Panc1 (cell line): ENCODE data around the gene ERCC6. TPM values are rescaled to one million over a fixed set of nuclear protein-coding genes. Genes with fewer than 3 reads are reported as not detected.

Experiments
- ATAC-seq: fragments of 200-7000 bp; cut with Tn5 transposase; 2 replicates; pipeline ENCODE4 v1.9.1; 2020; ENCODE audit warnings: mild to moderate bottlenecking, moderate library complexity
- BruUV-seq: library from RNA; stranded (reverse); fragments of 400-500 nt; replicated peaks from 2 replicates; lab custom pipeline; 2021; lab: Mats Ljungman, UMichigan
- CTCF ChIA-PET: fragments of 300-600 bp; sonication (Branson Sonifier 250); formaldehyde crosslinking; loops from one replicate; lab custom pipeline; 2022; ENCODE audit warnings: antibody characterized with exemption; lab: Charles Lee
- POLR2A ChIA-PET: fragments of 300-600 bp; sonication (Branson Sonifier 250); formaldehyde crosslinking; loops from one replicate; lab custom pipeline; 2022; ENCODE audit warnings: antibody characterized with exemption; lab: Charles Lee
- DNase-seq: peaks from one replicate; pipeline ENCODE4 v3.0.0-alpha.2; 2010; ENCODE audit warnings: low read depth, low spot score
- H3K27ac ChIP-seq: 2 replicates; pipeline ENCODE4 v1.5.1; 2011; ENCODE audit warnings: mild to moderate bottlenecking, low read length, inconsistent platforms
- H3K27me3 ChIP-seq: fragments of 200-500 bp; sonication (Bioruptor generic); 2 replicates; pipeline ENCODE4 v1.6.0; 2014; ENCODE audit warnings: low read length, inconsistent platforms; ENCODE audit not compliant: control insufficient read depth, insufficient read depth
- H3K36me3 ChIP-seq: fragments of 200-500 bp; sonication (Bioruptor generic); 2 replicates; pipeline ENCODE4 v1.5.1; 2014; ENCODE audit warnings: inconsistent platforms, mild to moderate bottlenecking, low read length, moderate library complexity; ENCODE audit not compliant: control insufficient read depth, insufficient read depth
- H3K4me1 ChIP-seq: 2 replicates; pipeline ENCODE4 v1.5.1; 2011; ENCODE audit warnings: inconsistent platforms, mild to moderate bottlenecking, low read length, moderate library complexity; ENCODE audit not compliant: control insufficient read depth, insufficient read depth
- H3K4me3 ChIP-seq, 2 experiments: 2 replicates each; pipeline ENCODE4 v1.5.1; 2011 to 2012; ENCODE audit warnings: low read depth in 2 of 2, low read length in 2 of 2, mild to moderate bottlenecking in 2 of 2, inconsistent platforms in 1 of 2, moderate library complexity in 1 of 2
- H3K9me3 ChIP-seq: fragments of 200-500 bp; sonication (Bioruptor generic); 2 replicates; pipeline ENCODE4 v1.5.1; 2014; ENCODE audit warnings: low read depth, mild to moderate bottlenecking, inconsistent platforms, low read length, moderate library complexity; ENCODE audit not compliant: control insufficient read depth, insufficient read depth
- POLR2AphosphoS5 ChIP-seq: IDR thresholded peaks from 2 replicates; pipeline ENCODE4 v1.6.1; 2012; ENCODE audit warnings: mild to moderate bottlenecking, low read depth, low read length, moderate library complexity
- TCF7L2 ChIP-seq: IDR thresholded peaks from 2 replicates; pipeline ENCODE4 v1.6.1; 2011; ENCODE audit warnings: mild to moderate bottlenecking, low read depth, low read length, inconsistent platforms
- in situ Hi-C: cut with HindIII; loops from 2 replicates; pipeline ENCODE4 v1.10.0; 2016; ENCODE audit warnings: low sequenced_read_pairs, low pct_unique_long_range_greater_than_20kb
- intact Hi-C: fragments of 100-400 bp; cut with micrococcal nuclease; formaldehyde crosslinking; loops from one replicate; pipeline ENCODE4 v1.10.0; 2022; ENCODE audit not compliant: unreplicated experiment
- total RNA-seq: library from RNA; stranded (reverse); gene quantifications from one replicate; pipeline ENCODE4 v1.2.1, GENCODE V29; 2021; ENCODE audit not compliant: unreplicated experiment
- TF ChIP-seq, protein P1 (sequence below): fragments of 450-650 bp; IDR thresholded peaks from 2 replicates; pipeline ENCODE4 v1.5.1; 2017; ENCODE audit warnings: mild to moderate bottlenecking

The ERCC6 gene
- total RNA-seq, 1 experiment from 2014 or later, result 19.1 TPM

DNA sequence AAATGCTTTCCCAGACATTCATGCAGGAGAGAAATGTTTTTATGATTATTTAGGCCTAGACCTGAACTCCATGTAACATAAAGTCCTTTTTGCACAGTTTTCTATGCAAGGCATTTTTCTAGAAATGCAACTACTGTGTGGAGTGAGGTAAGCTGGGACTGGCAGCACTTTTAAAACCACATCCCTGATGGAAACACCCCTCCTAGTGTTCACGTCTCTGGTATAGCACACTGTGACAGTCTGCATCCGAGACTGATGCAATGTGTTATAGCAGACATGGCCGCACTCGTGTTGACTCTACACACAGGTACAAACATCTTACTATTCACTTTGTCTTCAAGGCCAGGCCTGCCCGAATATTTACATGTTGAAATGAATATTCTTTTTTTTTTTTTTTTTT lies 19.3 kb upstream of the ERCC6 start:
- no TSS peak for BruUV-seq
- ATAC-seq (no peak), DNase-seq (no peak)
- Histone ChIP-seq H3K4me1 (no peaks in the 10 kb centered on the region), H3K27me3 (peaks cover 17% of the 10 kb centered on the region), H3K4me3 (no peak overlapping the region), H3K36me3 (no peaks in the 10 kb centered on the region), H3K9me3 (peaks cover 5% of the 10 kb centered on the region; the same call in 1 of the 2 replicates), H3K27ac (no peak overlapping the region)
- in situ Hi-C loops, result no loop called here
- POLR2A ChIA-PET, result no interaction called here
- intact Hi-C loops, result no loop called here
- CTCF ChIA-PET, result no interaction called here
- TF ChIP-seq, protein P1, sequence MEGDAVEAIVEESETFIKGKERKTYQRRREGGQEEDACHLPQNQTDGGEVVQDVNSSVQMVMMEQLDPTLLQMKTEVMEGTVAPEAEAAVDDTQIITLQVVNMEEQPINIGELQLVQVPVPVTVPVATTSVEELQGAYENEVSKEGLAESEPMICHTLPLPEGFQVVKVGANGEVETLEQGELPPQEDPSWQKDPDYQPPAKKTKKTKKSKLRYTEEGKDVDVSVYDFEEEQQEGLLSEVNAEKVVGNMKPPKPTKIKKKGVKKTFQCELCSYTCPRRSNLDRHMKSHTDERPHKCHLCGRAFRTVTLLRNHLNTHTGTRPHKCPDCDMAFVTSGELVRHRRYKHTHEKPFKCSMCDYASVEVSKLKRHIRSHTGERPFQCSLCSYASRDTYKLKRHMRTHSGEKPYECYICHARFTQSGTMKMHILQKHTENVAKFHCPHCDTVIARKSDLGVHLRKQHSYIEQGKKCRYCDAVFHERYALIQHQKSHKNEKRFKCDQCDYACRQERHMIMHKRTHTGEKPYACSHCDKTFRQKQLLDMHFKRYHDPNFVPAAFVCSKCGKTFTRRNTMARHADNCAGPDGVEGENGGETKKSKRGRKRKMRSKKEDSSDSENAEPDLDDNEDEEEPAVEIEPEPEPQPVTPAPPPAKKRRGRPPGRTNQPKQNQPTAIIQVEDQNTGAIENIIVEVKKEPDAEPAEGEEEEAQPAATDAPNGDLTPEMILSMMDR, result no peak
- TF ChIP-seq TCF7L2 (no peak), POLR2AphosphoS5 (no peak)

DNA sequence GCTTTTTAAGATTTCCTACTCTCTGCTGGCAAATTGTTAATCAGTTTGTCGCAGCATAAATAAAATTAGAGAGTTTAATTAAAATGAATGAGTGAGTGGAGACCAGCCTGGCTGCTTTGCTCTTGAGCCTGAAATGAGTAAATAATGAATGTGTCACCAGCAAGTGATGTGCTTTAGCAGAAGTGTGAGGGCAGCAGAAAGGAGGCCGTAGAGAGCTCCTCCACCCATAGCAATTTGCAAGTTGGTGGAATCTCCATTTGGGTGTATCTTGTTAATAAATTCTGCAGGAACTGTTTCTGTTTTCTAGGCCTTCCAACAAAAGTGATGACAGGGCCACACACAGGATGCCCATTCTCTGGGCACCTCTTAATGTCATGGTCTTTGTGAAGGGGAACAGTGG lies 18.8 kb upstream of the ERCC6 start:
- DNase-seq (no peak), ATAC-seq (no peak)
- no peak for TF ChIP-seq POLR2AphosphoS5
- TF ChIP-seq TCF7L2, result no peak
- TF ChIP-seq, protein P1, result no peak
- Histone ChIP-seq H3K4me1 (no peaks in the 10 kb centered on the region), H3K9me3 (peaks cover 5% of the 10 kb centered on the region; the same call in 1 of the 2 replicates), H3K27ac (no peak overlapping the region), H3K4me3 (no peak overlapping the region), H3K27me3 (peaks cover 19% of the 10 kb centered on the region), H3K36me3 (no peaks in the 10 kb centered on the region)
- BruUV-seq, result no TSS peak
- intact Hi-C loops (no loop called here), in situ Hi-C loops (no loop called here)
- ChIA-PET POLR2A (no interaction called here), CTCF (no interaction called here)

DNA sequence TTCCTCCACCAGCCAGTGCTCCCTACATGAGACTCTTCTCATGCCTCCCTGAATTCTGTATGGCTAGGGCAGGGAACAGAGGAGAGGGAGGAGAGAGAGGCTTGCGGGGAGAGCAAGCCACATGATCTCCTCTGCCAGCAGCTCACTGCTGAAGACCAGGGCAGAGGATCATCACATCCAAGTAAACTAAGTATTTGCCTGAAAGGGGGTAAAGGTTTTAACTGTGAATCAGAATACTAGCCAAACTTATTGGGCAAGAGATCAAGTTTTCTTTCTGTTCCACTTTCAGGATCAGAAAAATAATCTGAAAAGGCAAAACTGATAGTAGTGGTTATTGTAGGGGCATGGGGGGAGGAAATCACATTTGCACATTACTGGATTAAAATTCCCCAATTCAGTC lies 17.8 kb upstream of the ERCC6 start:
- Histone ChIP-seq H3K4me1 (0 out of 2 replicates have a peak, but pooled peaks cover 4% of the 10 kb centered on the region), H3K27me3 (peaks cover 22% of the 10 kb centered on the region), H3K9me3 (peaks cover 5% of the 10 kb centered on the region; the same call in 1 of the 2 replicates), H3K27ac (no peak overlapping the region), H3K36me3 (no peaks in the 10 kb centered on the region), H3K4me3 (no peak overlapping the region)
- POLR2A ChIA-PET, result no interaction called here
- no TSS peak for BruUV-seq
- DNase-seq (no peak), ATAC-seq (no peak)
- CTCF ChIA-PET, result no interaction called here
- in situ Hi-C loops (no loop called here), intact Hi-C loops (no loop called here)
- TF ChIP-seq, protein P1, result no peak
